ENCODE results near the gene REC114. TPM values are rescaled to one million over a fixed set of nuclear protein-coding genes. Genes with fewer than 3 reads are reported as not detected.

REC114 gene
- total and polyA plus RNA-seq, 2 of the 8 experiments (the other 6 are each of a cell fraction or from before 2014, with no cell fraction given) = 0.12 TPM; not detected in 1

- no peak for TF ChIP-seq CBX5 (IDR thresholded peaks at IDR 0.05; ENCODE audit: low read depth, low read length)
- no peak for TF ChIP-seq CHD7 (IDR thresholded peaks at IDR 0.05; ENCODE audit: insufficient replicate concordance, low read length)
- no peak for TF ChIP-seq TAF7 (optimal IDR thresholded peaks at IDR 0.05; ENCODE audit: borderline replicate concordance, low read depth, low read length)
- no peak for TF ChIP-seq CEBPB (IDR thresholded peaks at IDR 0.05; ENCODE audit: low read depth, low read length)
- TF ChIP-seq TBP (IDR thresholded peaks at IDR 0.05; ENCODE audit: low read depth, low read length) = no peak
- no peak for TF ChIP-seq EGR1 (IDR thresholded peaks at IDR 0.05; ENCODE audit: borderline replicate concordance, low read depth, low read length)
- no peak for TF ChIP-seq JUND (IDR thresholded peaks at IDR 0.05; ENCODE audit: low read length)
These were observed 40.1 kb downstream of the REC114 start (continued) for GRCh38 chr15:73483053-73483452.
